IMR-90 (cell line): ENCODE results near the gene KIF16B. TPM values are rescaled to one million over a fixed set of nuclear protein-coding genes. Genes with fewer than 3 reads are reported as not detected.
"Not testable (repeated sequence)": the region's sequence is repeated elsewhere in the genome, so short reads cannot be mapped to it uniquely, and the experiment has no call there.

Source experiments
- ATAC-seq: fragments of 200-7000 bp; cut with Tn5 transposase; 2 replicates; pipeline ENCODE4 v1.9.1; 2020; ENCODE audit warnings: low read depth, mild to moderate bottlenecking, moderate library complexity
- BruUV-seq: library from RNA; stranded (reverse); fragments of 400-500 nt; replicated peaks from 2 replicates; lab custom pipeline; 2021; lab: Mats Ljungman, UMichigan
- CTCF ChIA-PET: fragments of 300-600 bp; formaldehyde crosslinking; extraction: SDS; loops from one replicate; lab custom pipeline; 2021; ENCODE audit warnings: antibody characterized with exemption; lab: Yijun Ruan, JAX
- POLR2A ChIA-PET: fragments of 300-600 bp; sonication (Branson Sonifier 250); formaldehyde crosslinking; loops from one replicate; lab custom pipeline; 2022; ENCODE audit warnings: antibody characterized with exemption; ENCODE audit not compliant: unreplicated experiment; lab: Charles Lee
- DNase-seq: peaks from one replicate; pipeline ENCODE4 v3.0.0; 2013
- H2AFZ ChIP-seq: replicated peaks from 2 replicates; pipeline ENCODE3; 2013; ENCODE audit warnings: low read length, mild to moderate bottlenecking; ENCODE audit not compliant: poor library complexity
- H2AK5ac ChIP-seq: 2 replicates; pipeline ENCODE4 v1.6.1; 2013; ENCODE audit warnings: low read depth, low read length, inconsistent platforms
- H2AK9ac ChIP-seq: replicated peaks from 2 replicates; pipeline ENCODE3; 2013; ENCODE audit warnings: mild to moderate bottlenecking, low read depth, low read length, moderate library complexity; ENCODE audit not compliant: poor library complexity
- H2BK120ac ChIP-seq: 2 replicates; pipeline ENCODE4 v1.6.1; 2013; ENCODE audit warnings: low read depth, low read length, inconsistent platforms
- H2BK15ac ChIP-seq: 3 replicates; pipeline ENCODE4 v1.6.1; 2013; ENCODE audit warnings: low read depth, low read length, inconsistent platforms
- H2BK20ac ChIP-seq: 2 replicates; pipeline ENCODE4 v1.6.1; 2013; ENCODE audit warnings: low read depth, mild to moderate bottlenecking, inconsistent platforms, low read length, moderate library complexity
- H2BK5ac ChIP-seq: 2 replicates; pipeline ENCODE4 v1.6.1; 2013; ENCODE audit warnings: mild to moderate bottlenecking, low read depth, low read length, inconsistent platforms; ENCODE audit not compliant: poor library complexity, severe bottlenecking
- H3K14ac ChIP-seq: replicated peaks from 2 replicates; pipeline ENCODE4 v1.6.1; 2013; ENCODE audit warnings: low read depth, low read length, inconsistent platforms
- H3K18ac ChIP-seq: 2 replicates; pipeline ENCODE4 v1.6.1; 2013; ENCODE audit warnings: low read depth, low read length, control low read depth
- H3K23ac ChIP-seq: 2 replicates; pipeline ENCODE4 v1.6.1; 2013; ENCODE audit warnings: low read depth, low read length, inconsistent platforms
- H3K27ac ChIP-seq: 2 replicates; pipeline ENCODE4 v1.5.1; 2013; ENCODE audit warnings: mild to moderate bottlenecking, control low read depth, low read length; ENCODE audit not compliant: insufficient read depth
- H3K27me3 ChIP-seq: 2 replicates; pipeline ENCODE4 v1.6.1; 2013; ENCODE audit warnings: low read length; ENCODE audit not compliant: control insufficient read depth, insufficient read depth
- H3K36me3 ChIP-seq: 2 replicates; pipeline ENCODE4 v1.6.1; 2013; ENCODE audit warnings: low read length, mixed read lengths; ENCODE audit not compliant: control insufficient read depth, insufficient read depth
- H3K4ac ChIP-seq: 2 replicates; pipeline ENCODE4 v1.6.1; 2013; ENCODE audit warnings: low read depth, low read length, inconsistent platforms
- H3K4me1 ChIP-seq: 2 replicates; pipeline ENCODE4 v1.6.1; 2013; ENCODE audit warnings: low read length, mixed read lengths; ENCODE audit not compliant: control insufficient read depth, insufficient read depth
- H3K4me2 ChIP-seq: 2 replicates; pipeline ENCODE4 v1.6.1; 2013; ENCODE audit warnings: low read depth, mild to moderate bottlenecking, control low read depth, low read length, moderate library complexity
- H3K4me3 ChIP-seq: 2 replicates; pipeline ENCODE4 v1.5.1; 2013; ENCODE audit warnings: low read depth, mild to moderate bottlenecking, control low read depth, low read length, moderate library complexity; ENCODE audit not compliant: insufficient read depth
- H3K56ac ChIP-seq: 2 replicates; pipeline ENCODE4 v1.6.1; 2013; ENCODE audit warnings: low read length, inconsistent platforms; ENCODE audit not compliant: insufficient read depth; ENCODE audit errors: extremely low read depth
- H3K79me1 ChIP-seq, 2 experiments: 2 replicates each; pipeline ENCODE4 v1.6.1; 2013; ENCODE audit warnings: low read length in 2 of 2, inconsistent platforms in 1 of 2, low read depth in 1 of 2
- H3K9ac ChIP-seq: 2 replicates; pipeline ENCODE4 v1.6.1; 2013; ENCODE audit warnings: low read depth, low read length, control low read depth
- H3K9me1 ChIP-seq: 2 replicates; pipeline ENCODE4 v1.6.1; 2013; ENCODE audit warnings: low read length, inconsistent platforms; ENCODE audit not compliant: insufficient read depth
- H3K9me3 ChIP-seq: 2 replicates; pipeline ENCODE4 v1.6.1; 2013; ENCODE audit warnings: low read length; ENCODE audit not compliant: control insufficient read depth, insufficient read depth
- H4K20me1 ChIP-seq: 2 replicates; pipeline ENCODE4 v1.6.1; 2013; ENCODE audit warnings: low read length, inconsistent platforms; ENCODE audit not compliant: insufficient read depth
- H4K5ac ChIP-seq: 2 replicates; pipeline ENCODE4 v1.6.1; 2013; ENCODE audit warnings: mild to moderate bottlenecking, low read depth, low read length, control low read depth
- H4K8ac ChIP-seq, 2 experiments: 2 replicates each; pipeline ENCODE4 v1.6.1; 2013; ENCODE audit warnings: low read depth in 2 of 2, low read length in 2 of 2, control low read depth in 1 of 2, inconsistent platforms in 1 of 2
- H4K91ac ChIP-seq: 2 replicates; pipeline ENCODE4 v1.6.1; 2013; ENCODE audit warnings: low read depth, low read length, inconsistent platforms; ENCODE audit not compliant: insufficient read depth
- WGBS, 2 experiments: methylation state at CpG; one replicate each; pipeline versions ENCODE4 v1.1.5 to v1.1.7; 2013; ENCODE audit warnings: missing lambda C conversion rate in 2 of 2; ENCODE audit not compliant: insufficient read length in 1 of 2; ENCODE audit errors: extremely low coverage in 2 of 2; 5-methylcytosine and 5-hydroxymethylcytosine counted together
- dilution Hi-C: fragments of 300-500 bp; cut with HindIII; formaldehyde crosslinking; loops from one replicate; pipeline ENCODE4 v1.14.3; 2018; ENCODE audit warnings: low sequenced_read_pairs; ENCODE audit not compliant: unreplicated experiment
- in situ Hi-C: fragments of 300-500 bp; cut with MboI; formaldehyde crosslinking; loops from 3 replicates; pipeline ENCODE4 v1.14.3; 2019; ENCODE audit warnings: low sequenced_read_pairs, inconsistent platforms, mixed read lengths
- intact Hi-C: fragments of 100-400 bp; cut with micrococcal nuclease; formaldehyde crosslinking; loops from 2 replicates; pipeline ENCODE4 v1.10.0; 2022
- polyA plus RNA-seq, 3 experiments: library from polyadenylated mRNA; depleted of rRNA; stranded (reverse); fragments of >200 nt; gene quantifications; 2 replicates each; pipeline ENCODE4 v1.2.3, GENCODE V29; 2012; ENCODE audit warnings: low replicate concordance in 1 of 3
- total RNA-seq: library from RNA; depleted of rRNA; stranded (reverse); fragments of >200 nt; gene quantifications from 2 replicates; pipeline ENCODE4 v1.2.3, GENCODE V29; 2012

The KIF16B gene
- total and polyA plus RNA-seq, 2 of the 4 experiments (the other 2 are of a cell fraction) = 4.7 to 10.0 TPM

- H4K91ac ChIP-seq, H2AK5ac ChIP-seq, H3K79me1 ChIP-seq, H4K5ac ChIP-seq, H2BK20ac ChIP-seq, H3K9me3 ChIP-seq, H3K56ac ChIP-seq, H3K23ac ChIP-seq, H2BK15ac ChIP-seq, H3K14ac ChIP-seq, DNase-seq, H2AK9ac ChIP-seq, H3K9me1 ChIP-seq, H3K27me3 ChIP-seq, H3K4ac ChIP-seq, intact Hi-C loops, H2AFZ ChIP-seq, POLR2A ChIA-PET, H2BK120ac ChIP-seq, H3K4me3 ChIP-seq, H2BK5ac ChIP-seq, H3K4me2 ChIP-seq, H3K9ac ChIP-seq, H3K27ac ChIP-seq, ATAC-seq, H3K18ac ChIP-seq, H4K8ac ChIP-seq, dilution Hi-C loops, H3K4me1 ChIP-seq, BruUV-seq, CTCF ChIA-PET, H4K20me1 ChIP-seq, in situ Hi-C loops, H3K36me3 ChIP-seq: not testable (repeated sequence)
- 80% methylated on average over 1 of the region's 5 CpGs; no CpG with 5 or more reads in 1 of the 2 experiments for WGBS, 2 experiments
Observed at GRCh38 chr20:16522651-16523050, 50.6 kb downstream of the KIF16B start.
